K562 (cell line): ENCODE results near the gene MLIP. TPM values are rescaled to one million over a fixed set of nuclear protein-coding genes. Genes with fewer than 3 reads are reported as not detected.

Experiments
- ATAC-seq: fragments of 200-7000 bp; cut with Tn5 transposase; 3 replicates; pipeline ENCODE4 v1.9.1; 2020; ENCODE audit warnings: moderate library complexity
- BruUV-seq: library from RNA; stranded (reverse); fragments of 400-500 nt; replicated peaks from 2 replicates; lab custom pipeline; 2021; lab: Mats Ljungman, UMichigan
- CTCF ChIA-PET: fragments of 300-600 bp; formaldehyde crosslinking; extraction: SDS; loops from one replicate; lab custom pipeline; 2021; ENCODE audit warnings: low intra/inter-chr PET ratio; lab: Yijun Ruan, JAX
- POLR2A ChIA-PET: fragments of 300-600, 350-650 bp; sonication (Branson Sonifier 250); formaldehyde crosslinking; extraction: SDS; loops from one replicate; lab custom pipeline; 2021; ENCODE audit warnings: antibody characterized with exemption, inconsistent platforms; lab: Yijun Ruan, JAX
- DNase-seq, 4 experiments: peaks; one replicate each; pipeline versions ENCODE4 v3.0.0 to v3.0.0-alpha.2; 2011 to 2018; ENCODE audit warnings: low spot score in 3 of 4, mixed read lengths in 3 of 4; ENCODE audit errors: extremely low read depth in 1 of 4
- FAIRE-seq: peaks from 2 replicates; lab custom pipeline; 2011; peaks lifted over from hg19 to GRCh38; lab: Jason Lieb, UNC
- H2AFZ ChIP-seq: 2 replicates; pipeline ENCODE4 v1.6.0; 2011; ENCODE audit warnings: low read depth, low read length, control low read depth, inconsistent platforms
- H3K27ac ChIP-seq: fragments of 200-600 bp; 3 replicates; pipeline ENCODE4 v1.8.0; 2011; ENCODE audit warnings: low read depth, mild to moderate bottlenecking, control low read depth, inconsistent platforms, low read length, moderate library complexity, mixed read lengths; ENCODE audit errors: extremely low read depth
- H3K27me3 ChIP-seq, 2 experiments: fragments of 300-600 bp in 1 of 2; 2 replicates in 1 of 2; 3 replicates in 1 of 2; pipeline versions ENCODE4 v1.6.0 to v1.8.0; 2011; ENCODE audit warnings: inconsistent platforms in 2 of 2, low read length in 2 of 2, mild to moderate bottlenecking in 1 of 2, mixed read lengths in 1 of 2, moderate library complexity in 1 of 2; ENCODE audit not compliant: control insufficient read depth in 2 of 2, insufficient read depth in 2 of 2
- H3K36me3 ChIP-seq: fragments of 300-600 bp; 3 replicates; pipeline ENCODE4 v1.8.0; 2011; ENCODE audit warnings: mild to moderate bottlenecking, low read length, inconsistent platforms; ENCODE audit not compliant: control insufficient read depth, insufficient read depth
- H3K4me1 ChIP-seq, 2 experiments: fragments of 200-600 bp in 1 of 2; replicated peaks in 1 of 2; 2 replicates in 1 of 2; 3 replicates in 1 of 2; pipeline versions ENCODE4 v1.5.1 to v1.8.0; 2011; ENCODE audit warnings: inconsistent platforms in 2 of 2, low read length in 2 of 2, mild to moderate bottlenecking in 1 of 2, mixed read lengths in 1 of 2, moderate library complexity in 1 of 2; ENCODE audit not compliant: control insufficient read depth in 2 of 2, insufficient read depth in 2 of 2
- H3K4me2 ChIP-seq: 2 replicates; pipeline ENCODE4 v1.6.1; 2011; ENCODE audit warnings: low read length, control low read depth, inconsistent platforms, mixed read lengths; ENCODE audit not compliant: insufficient read depth
- H3K4me3 ChIP-seq: fragments of 200-600 bp; sonication (generic), shearing (Covaris generic); 2 replicates; pipeline ENCODE4 v1.5.1; 2016; ENCODE audit warnings: control low read depth, inconsistent platforms
- H3K79me2 ChIP-seq: fragments of 200-600 bp; 3 replicates; pipeline ENCODE4 v1.8.0; 2011; ENCODE audit warnings: low read length, inconsistent platforms; ENCODE audit not compliant: control insufficient read depth, insufficient read depth
- H3K9ac ChIP-seq, 2 experiments: 2 replicates each; pipeline versions ENCODE4 v1.6.0 to v1.6.1; 2011; ENCODE audit warnings: low read depth in 2 of 2, low read length in 2 of 2, control low read depth in 1 of 2, inconsistent platforms in 1 of 2, mild to moderate bottlenecking in 1 of 2, mixed read lengths in 1 of 2; ENCODE audit not compliant: insufficient read depth in 1 of 2
- H3K9me1 ChIP-seq: one replicate; pipeline ENCODE4 v1.6.0; 2011; ENCODE audit warnings: inconsistent platforms, mild to moderate bottlenecking, low read length, moderate library complexity; ENCODE audit not compliant: control insufficient read depth, insufficient read depth
- H3K9me3 ChIP-seq: replicated peaks from 2 replicates; pipeline ENCODE4 v1.5.1; 2011; ENCODE audit warnings: low read depth, low read length, inconsistent platforms; ENCODE audit not compliant: control insufficient read depth, insufficient read depth
- H4K20me1 ChIP-seq: replicated peaks from 2 replicates; pipeline ENCODE4 v1.6.1; 2011; ENCODE audit warnings: low read length, inconsistent platforms, mixed read lengths; ENCODE audit not compliant: control insufficient read depth, insufficient read depth
- ARHGAP35 ChIP-seq: fragments of 450-650 bp; IDR thresholded peaks from 2 replicates; pipeline ENCODE4 v1.6.1; 2018; ENCODE audit not compliant: partially characterized antibody
- ARID2 ChIP-seq: fragments of 450-650 bp; IDR thresholded peaks from 2 replicates; pipeline ENCODE4 v1.6.1; 2017; ENCODE audit warnings: antibody characterized with exemption, mild to moderate bottlenecking
- CREB3 ChIP-seq: fragments of 450-650 bp; conservative IDR thresholded peaks from 2 replicates; pipeline ENCODE4 v1.6.1; 2016; ENCODE audit warnings: missing genetic modification characterization, low read depth, mild to moderate bottlenecking, missing compliant biosample characterization, moderate library complexity
- ELK3 ChIP-seq: fragments of 450-650 bp; formaldehyde crosslinking; IDR thresholded peaks from 2 replicates; pipeline ENCODE4 v1.4.0; 2020; ENCODE audit warnings: mild to moderate bottlenecking
- FOXP1 ChIP-seq: sonication (generic); formaldehyde crosslinking; IDR thresholded peaks from 2 replicates; pipeline ENCODE4 v1.8.0; 2022; ENCODE audit warnings: mild to moderate bottlenecking, missing genetic modification reagents
- HMBOX1 ChIP-seq: sonication (generic); IDR thresholded peaks from 2 replicates; pipeline ENCODE4 v1.6.1; 2016
- SMAD1 ChIP-seq: fragments of 150-350 bp; IDR thresholded peaks from 2 replicates; pipeline ENCODE4 v1.6.1; 2014; ENCODE audit warnings: low read length, low read depth; ENCODE audit not compliant: partially characterized antibody
- SNRNP70 ChIP-seq: fragments of 200-400 bp; formaldehyde crosslinking; optimal IDR thresholded peaks from 2 replicates; pipeline ENCODE3; 2017; ENCODE audit warnings: low read depth, low read length
- TRIM24 ChIP-seq, 2 experiments: fragments of 450-650 bp; IDR thresholded peaks; 2 replicates each; pipeline ENCODE4 v1.6.1; 2016
- USF2 ChIP-seq: sonication (generic); formaldehyde crosslinking; IDR thresholded peaks from 2 replicates; pipeline ENCODE4 v1.5.0; 2020; ENCODE audit warnings: missing genetic modification reagents
- ZBTB1 ChIP-seq: sonication (generic); formaldehyde crosslinking; IDR thresholded peaks from 2 replicates; pipeline ENCODE4 v1.8.1; 2023; ENCODE audit warnings: missing genetic modification reagents, low read depth, mild to moderate bottlenecking, borderline replicate concordance
- ZNF197 ChIP-seq: fragments of 200-800 bp; sonication (Bioruptor generic); IDR thresholded peaks from 2 replicates; pipeline ENCODE4 v1.6.1; 2016; ENCODE audit warnings: low read depth, missing genetic modification characterization, missing compliant biosample characterization
- ZNF445 ChIP-seq: fragments of 250-450 bp; sonication (Bioruptor Pico); IDR thresholded peaks from 2 replicates; pipeline ENCODE4 v1.4.0; 2020; ENCODE audit warnings: low read depth, mild to moderate bottlenecking, moderate library complexity
- ZNF512 ChIP-seq: IDR thresholded peaks from 2 replicates; pipeline ENCODE4 v1.6.1; 2016; ENCODE audit warnings: missing genetic modification characterization, missing compliant biosample characterization
- ZNF717 ChIP-seq: fragments of 250-450 bp; sonication (Bioruptor Pico); IDR thresholded peaks from 2 replicates; pipeline ENCODE4 v1.5.0; 2021
- ZNF740 ChIP-seq, 3 experiments: fragments of 200-800 bp in 1 of 3; sonication (Bioruptor generic) in 1 of 3; sonication (generic) in 1 of 3; formaldehyde crosslinking in 1 of 3; IDR thresholded peaks; 2 replicates each; pipeline versions ENCODE4 v1.6.1 to v1.8.0; 2016 to 2022; ENCODE audit warnings: mild to moderate bottlenecking in 2 of 3, missing compliant biosample characterization in 2 of 3, missing genetic modification characterization in 2 of 3, missing genetic modification reagents in 1 of 3
- ZNF77 ChIP-seq: fragments of 250-450 bp; sonication (Bioruptor Pico); IDR thresholded peaks from 2 replicates; pipeline ENCODE4 v1.5.0; 2020
- WGBS: fragments of 100-300 bp; shearing (Covaris generic); methylation state at CpG from one replicate; pipeline ENCODE4 v1.1.6; 2016; ENCODE audit warnings: low coverage, mixed read lengths; ENCODE audit not compliant: insufficient coverage; ENCODE audit errors: missing lambda C conversion rate; 5-methylcytosine and 5-hydroxymethylcytosine counted together
- in situ Hi-C: fragments of 300-500 bp; cut with MboI; formaldehyde crosslinking; loops from 4 replicates; pipeline ENCODE4 v1.15.0; 2018; ENCODE audit warnings: inconsistent platforms, mixed read lengths
- intact Hi-C: fragments of 100-400 bp; cut with micrococcal nuclease; formaldehyde crosslinking; loops from 2 replicates; pipeline ENCODE4 v1.14.2; 2022
- polyA plus RNA-seq, 8 experiments: library from polyadenylated mRNA; depleted of rRNA in 4 of 8; stranded (reverse) in 5 of 8; unstranded in 3 of 8; fragments of >200 nt; fragmentation: Nextera tagmentation in 2 of 8; fragmentation: Illumina TruSeq in 1 of 8; extraction: Ambion mirVana in 2 of 8; extraction: Trizol in 1 of 8; gene quantifications; 2 replicates each; pipeline versions ENCODE4 v1.2.1 to v1.2.3, GENCODE V29; 2011 to 2014; ENCODE audit warnings: inconsistent platforms in 1 of 8, missing spikeins in 1 of 8
- total RNA-seq, 7 experiments: library from RNA; depleted of rRNA in 6 of 7; stranded (reverse); fragments of >200 nt in 6 of 7; fragmentation: Illumina TruSeq in 2 of 7; extraction: Trizol in 2 of 7; gene quantifications; 2 replicates each; pipeline versions ENCODE4 v1.2.1 to v1.2.3, GENCODE V29; 2011 to 2021; ENCODE audit warnings: low replicate concordance in 1 of 7

Gene MLIP
- total and polyA plus RNA-seq, 9 of the 15 experiments (the other 6 are each of a cell fraction or from before 2014, with no cell fraction given), result not detected

GRCh38 chr6:54073487-54073886, 37.8 kb upstream of the MLIP start:
- FAIRE-seq (no peak), DNase-seq (no peak), ATAC-seq (no peak)
- in situ Hi-C loops, result no loop called here
- intact Hi-C loops, result no loop called here
- Histone ChIP-seq H3K9ac (no peak overlapping the region), H3K4me2 (no peak overlapping the region), H3K9me3 (no peaks in the 10 kb centered on the region; the same call in 1 of the 2 replicates), H3K79me2 (no peaks in the 10 kb centered on the region), H4K20me1 (no peaks in the 10 kb centered on the region), H3K36me3 (no peaks in the 10 kb centered on the region), H3K4me1 (no peaks in the 10 kb centered on the region), H3K4me3 (no peak overlapping the region), H3K9me1 (no peaks in the 10 kb centered on the region), H3K27ac (no peak overlapping the region), H3K27me3 (no peaks in the 10 kb centered on the region), H2AFZ (no peak overlapping the region)
- CTCF ChIA-PET, result no interaction called here
- POLR2A ChIA-PET, result no interaction called here
- no TSS peak for BruUV-seq
- WGBS, result 0% methylated on average over 2 of the region's 2 CpGs
- no peak for TF ChIP-seq ZNF717
- TF ChIP-seq ZNF445 (CRISPR knock-in tag), result no peak
- TF ChIP-seq ZBTB1 (CRISPR knock-in tag), result no peak
- no peak for TF ChIP-seq ZNF77 (CRISPR knock-in tag)
- TF ChIP-seq ELK3 (CRISPR knock-in tag), result no peak
- no peak for TF ChIP-seq ZNF197 (CRISPR knock-in tag)
- TF ChIP-seq ARID2, result no peak
- TF ChIP-seq ZNF512 (tag), result no peak
- no peak for TF ChIP-seq ARHGAP35
- TF ChIP-seq HMBOX1, result no peak
- no peak for TF ChIP-seq ZNF740 (CRISPR knock-in tag; IDR thresholded peaks at IDR 0.05)
- TF ChIP-seq ZNF740 (tag; IDR thresholded peaks at IDR 0.05), result no peak
- no peak for TF ChIP-seq TRIM24 (IDR thresholded peaks at IDR 0.05)
- TF ChIP-seq USF2 (CRISPR knock-in tag), result no peak
- no peak for TF ChIP-seq FOXP1 (CRISPR knock-in tag)
- no peak for TF ChIP-seq SMAD1
- TF ChIP-seq SNRNP70, result no peak
- TF ChIP-seq CREB3 (tag), result no peak
